Mesendoderm (in vitro differentiated cells): ENCODE results near the gene ZNFX1.

Source experiments
- DNase-seq: peaks from one replicate; pipeline ENCODE4 v3.0.0; 2013
- H2AK5ac ChIP-seq: 2 replicates; pipeline ENCODE4 v1.6.1; 2013; ENCODE audit warnings: low read length, inconsistent platforms
- H2BK120ac ChIP-seq: 2 replicates; pipeline ENCODE4 v1.6.1; 2013; ENCODE audit warnings: low read depth, mild to moderate bottlenecking, low read length, moderate library complexity, mixed read lengths
- H2BK15ac ChIP-seq: replicated peaks from 2 replicates; pipeline ENCODE4 v1.6.1; 2013; ENCODE audit warnings: low read depth, mild to moderate bottlenecking, moderate library complexity
- H2BK5ac ChIP-seq: 2 replicates; pipeline ENCODE4 v1.6.1; 2013; ENCODE audit warnings: low read length, inconsistent platforms
- H3K18ac ChIP-seq: 2 replicates; pipeline ENCODE4 v1.6.1; 2013; ENCODE audit warnings: mild to moderate bottlenecking, low read length, mixed read lengths
- H3K23ac ChIP-seq: one replicate; pipeline ENCODE4 v1.6.1; 2013; ENCODE audit warnings: low read length
- H3K27ac ChIP-seq: 2 replicates; pipeline ENCODE4 v1.5.1; 2013; ENCODE audit warnings: low read depth, mild to moderate bottlenecking, inconsistent platforms, low read length, moderate library complexity
- H3K27me3 ChIP-seq: 2 replicates; pipeline ENCODE4 v1.6.1; 2013; ENCODE audit warnings: low read length, control low read depth, mild to moderate bottlenecking, inconsistent platforms; ENCODE audit not compliant: insufficient read depth, poor library complexity
- H3K36me3 ChIP-seq: 2 replicates; pipeline ENCODE4 v1.6.1; 2013; ENCODE audit warnings: low read length, inconsistent platforms; ENCODE audit not compliant: control insufficient read depth, insufficient read depth
- H3K4ac ChIP-seq: one replicate; pipeline ENCODE4 v1.6.1; 2013; ENCODE audit warnings: low read depth, mild to moderate bottlenecking, low read length, moderate library complexity
- H3K4me1 ChIP-seq: 2 replicates; pipeline ENCODE4 v1.6.1; 2013; ENCODE audit warnings: low read depth, low read length, inconsistent platforms; ENCODE audit not compliant: control insufficient read depth
- H3K4me2 ChIP-seq: 2 replicates; pipeline ENCODE4 v1.6.1; 2013; ENCODE audit warnings: low read length
- H3K4me3 ChIP-seq: 2 replicates; pipeline ENCODE4 v1.5.1; 2013; ENCODE audit warnings: mild to moderate bottlenecking, low read length
- H3K56ac ChIP-seq: one replicate; pipeline ENCODE4 v1.6.1; 2013; ENCODE audit warnings: low read length
- H3K79me1 ChIP-seq: 2 replicates; pipeline ENCODE4 v1.6.1; 2013; ENCODE audit warnings: low read length, inconsistent platforms
- H3K79me2 ChIP-seq: 2 replicates; pipeline ENCODE4 v1.6.1; 2013; ENCODE audit warnings: mild to moderate bottlenecking, low read length; ENCODE audit not compliant: control insufficient read depth, insufficient read depth
- H3K9ac ChIP-seq: 2 replicates; pipeline ENCODE4 v1.6.1; 2013; ENCODE audit warnings: low read length, inconsistent platforms
- H4K5ac ChIP-seq: one replicate; pipeline ENCODE4 v1.6.1; 2013; ENCODE audit warnings: low read length
- H4K8ac ChIP-seq: one replicate; pipeline ENCODE4 v1.6.1; 2013; ENCODE audit warnings: low read depth, mild to moderate bottlenecking, control low read depth, low read length, moderate library complexity
- WGBS: extraction: QIAGEN DNeasy Blood & Tissue Kit; methylation state at CpG from one replicate; pipeline ENCODE4 v1.1.7; 2013; ENCODE audit warnings: low lambda C conversion rate, missing lambda C conversion rate; ENCODE audit not compliant: insufficient coverage; ENCODE audit errors: extremely low coverage; 5-methylcytosine and 5-hydroxymethylcytosine counted together

ZNFX1 gene

DNA sequence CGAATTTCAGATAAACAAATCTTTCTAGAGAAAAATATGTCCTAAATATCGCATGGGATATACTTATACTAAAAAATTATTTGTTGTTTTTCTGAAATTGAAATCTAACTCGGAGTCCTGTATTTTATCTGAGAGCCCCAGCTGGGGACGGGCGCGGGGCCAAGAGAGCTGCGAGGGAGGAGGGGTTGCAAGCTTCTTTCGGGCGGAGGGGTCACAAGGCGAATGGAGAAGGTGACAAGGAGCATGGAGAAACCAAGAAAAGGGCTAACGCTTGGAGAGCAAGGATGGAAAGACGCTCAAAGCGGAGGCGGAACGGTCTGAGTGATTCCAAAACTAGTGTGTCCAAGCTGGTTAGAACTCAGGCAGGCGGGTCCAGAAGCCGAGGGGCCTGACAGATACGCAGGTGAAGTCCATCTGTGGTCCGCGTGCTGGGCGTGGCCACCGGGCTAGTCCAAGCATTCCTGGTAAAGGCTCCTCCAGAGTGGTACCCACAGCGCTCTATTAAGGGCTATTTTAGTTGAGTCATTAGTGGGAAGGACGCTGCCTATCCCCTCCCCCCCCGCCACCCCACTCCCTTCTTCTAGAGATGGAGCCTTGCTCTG is 41.5 kb upstream of the ZNFX1 start:
- Histone ChIP-seq H2AK5ac (no peak overlapping the region), H3K56ac (no peak overlapping the region), H3K23ac (no peak overlapping the region), H3K18ac (no peak overlapping the region), H3K9ac (no peak overlapping the region), H3K4ac (no peak overlapping the region), H2BK15ac (no peak overlapping the region), H4K8ac (no peak overlapping the region), H3K4me2 (no peak overlapping the region), H3K27ac (no peak overlapping the region), H3K79me2 (no peaks in the 10 kb centered on the region), H3K4me1 (peaks cover 2% of the 10 kb centered on the region), H2BK5ac (no peak overlapping the region), H3K4me3 (no peak overlapping the region), H3K27me3 (peaks cover 13% of the 10 kb centered on the region), H3K36me3 (no peaks in the 10 kb centered on the region), H3K79me1 (no peaks in the 10 kb centered on the region), H2BK120ac (no peak overlapping the region), H4K5ac (no peak overlapping the region)
- DNase-seq: no peak
- no CpG with 5 or more reads among the region's 25 CpGs for WGBS

DNA sequence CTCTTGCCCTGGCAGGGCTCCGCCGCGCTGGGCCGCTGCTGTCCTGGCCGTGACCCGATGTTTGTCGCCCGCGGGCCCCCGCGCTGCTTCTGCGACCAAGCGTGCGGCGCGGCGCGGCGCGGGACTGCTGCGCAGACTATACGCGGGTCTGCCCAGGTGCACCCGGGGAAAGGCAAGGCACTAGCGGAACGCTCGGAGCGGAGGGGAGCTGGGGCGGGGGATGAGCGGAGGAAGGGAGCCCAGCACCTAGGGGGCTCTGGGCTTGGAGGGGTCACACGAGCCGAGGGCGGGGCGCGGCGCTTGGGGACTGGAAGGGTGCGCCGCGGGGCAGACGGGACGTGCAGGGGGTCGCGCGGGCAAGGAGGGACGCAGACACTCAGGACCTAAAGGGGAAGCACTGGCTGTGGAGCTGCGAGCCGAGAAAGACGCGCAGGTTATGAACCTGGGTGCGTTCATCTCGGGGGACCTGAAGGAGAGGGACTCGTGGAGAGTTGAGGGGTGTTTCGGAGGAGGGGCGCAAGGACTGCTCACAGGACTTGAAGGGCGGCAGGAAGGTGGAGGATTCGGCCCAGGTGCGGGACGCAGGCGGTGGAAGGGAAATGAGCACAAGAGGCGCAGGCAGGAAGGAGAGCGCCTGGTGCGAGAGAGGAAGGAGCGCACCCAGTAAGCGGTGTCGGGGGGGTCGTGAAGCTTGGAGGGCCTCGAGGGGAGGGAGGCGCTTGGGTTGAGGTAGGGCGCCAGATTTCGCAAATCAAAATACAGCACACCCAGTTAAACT is 40.8 kb upstream of the ZNFX1 start:
- Histone ChIP-seq H4K5ac (no peak overlapping the region), H3K27ac (no peak overlapping the region), H3K79me1 (no peaks in the 10 kb centered on the region), H2BK5ac (no peak overlapping the region), H3K18ac (no peak overlapping the region), H3K23ac (peak overlapping the region; percentile 94), H4K8ac (no peak overlapping the region), H2AK5ac (no peak overlapping the region), H2BK15ac (no peak overlapping the region), H3K36me3 (no peaks in the 10 kb centered on the region), H2BK120ac (no peak overlapping the region), H3K4me2 (peak overlapping the region; percentile 94), H3K4me1 (peaks cover 2% of the 10 kb centered on the region), H3K56ac (peak overlapping the region; percentile 83), H3K79me2 (no peaks in the 10 kb centered on the region), H3K4ac (no peak overlapping the region), H3K4me3 (peak overlapping the region; percentile 42), H3K27me3 (peaks cover 13% of the 10 kb centered on the region), H3K9ac (peak overlapping the region; percentile 64)
- WGBS: no CpG with 5 or more reads among the region's 70 CpGs
- DNase-seq: peak; percentile 21

DNA sequence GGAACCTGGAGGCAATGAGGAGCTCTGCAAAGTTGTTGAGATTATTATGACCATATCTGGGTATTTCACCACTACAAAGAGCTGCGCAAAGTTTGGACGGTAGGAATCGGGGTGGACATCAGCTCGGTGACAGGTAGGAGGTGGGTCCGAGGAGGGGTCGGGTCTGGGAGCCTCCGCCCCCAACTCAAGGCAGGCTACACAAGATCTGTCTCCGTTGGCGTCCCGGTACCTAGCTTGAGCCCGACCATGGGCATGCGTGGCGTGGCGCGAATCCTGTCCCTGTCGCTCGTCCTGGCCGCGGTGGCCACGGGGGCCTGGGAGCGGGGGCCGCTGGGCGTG is 40.2 kb upstream of the ZNFX1 start:
- H3K27me3 ChIP-seq: peaks cover 13% of the 10 kb centered on the region
- H3K56ac ChIP-seq: peak overlapping the region; percentile 83
- no peaks in the 10 kb centered on the region for H3K36me3 ChIP-seq
- H3K4me3 ChIP-seq: no peak overlapping the region
- H2BK15ac ChIP-seq: no peak overlapping the region
- no peaks in the 10 kb centered on the region for H3K79me1 ChIP-seq
- no peak overlapping the region for H4K5ac ChIP-seq
- peaks cover 2% of the 10 kb centered on the region for H3K4me1 ChIP-seq
- H3K4ac ChIP-seq: no peak overlapping the region
- DNase-seq: no peak
- no peak overlapping the region for H4K8ac ChIP-seq
- no peak overlapping the region for H2BK5ac ChIP-seq
- H3K27ac ChIP-seq: no peak overlapping the region
- H2BK120ac ChIP-seq: no peak overlapping the region
- no CpG with 5 or more reads among the region's 23 CpGs for WGBS
- peak overlapping the region; percentile 64 for H3K9ac ChIP-seq
- peak overlapping the region; percentile 10 for H3K23ac ChIP-seq
- peak overlapping the region; percentile 94 for H3K4me2 ChIP-seq
- H3K18ac ChIP-seq: no peak overlapping the region
- no peaks in the 10 kb centered on the region for H3K79me2 ChIP-seq
- H2AK5ac ChIP-seq: no peak overlapping the region

DNA sequence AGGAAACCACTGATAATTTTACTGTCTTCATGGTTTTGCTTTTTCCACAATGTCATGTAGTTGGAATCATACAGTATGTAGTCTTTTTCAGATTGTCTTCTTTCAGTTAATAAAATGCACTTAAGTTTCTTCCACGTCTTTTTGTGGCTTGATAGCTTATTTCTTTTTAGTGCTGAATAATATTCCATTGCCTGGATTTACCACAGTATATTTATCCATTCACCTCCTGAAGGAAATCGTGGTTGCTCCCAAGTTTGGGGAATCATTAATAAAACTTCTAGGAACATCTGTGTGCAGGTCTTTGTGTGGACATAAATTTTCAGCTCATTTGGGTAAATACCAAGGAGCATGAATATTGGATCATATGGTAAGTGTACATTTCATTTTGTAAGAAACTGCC is 38.8 kb upstream of the ZNFX1 start:
- Histone ChIP-seq H3K27me3 (peaks cover 13% of the 10 kb centered on the region), H3K79me1 (no peaks in the 10 kb centered on the region), H4K5ac (no peak overlapping the region), H3K36me3 (no peaks in the 10 kb centered on the region), H2AK5ac (no peak overlapping the region), H3K4ac (no peak overlapping the region), H3K27ac (no peak overlapping the region), H3K18ac (no peak overlapping the region), H3K79me2 (no peaks in the 10 kb centered on the region), H4K8ac (no peak overlapping the region), H2BK120ac (no peak overlapping the region), H3K4me2 (no peak overlapping the region), H3K4me1 (peaks cover 2% of the 10 kb centered on the region), H2BK15ac (no peak overlapping the region), H3K56ac (no peak overlapping the region), H3K9ac (no peak overlapping the region), H3K4me3 (no peak overlapping the region), H3K23ac (no peak overlapping the region), H2BK5ac (no peak overlapping the region)
- WGBS: no CpG with 5 or more reads among the region's 2 CpGs
- DNase-seq: no peak

DNA sequence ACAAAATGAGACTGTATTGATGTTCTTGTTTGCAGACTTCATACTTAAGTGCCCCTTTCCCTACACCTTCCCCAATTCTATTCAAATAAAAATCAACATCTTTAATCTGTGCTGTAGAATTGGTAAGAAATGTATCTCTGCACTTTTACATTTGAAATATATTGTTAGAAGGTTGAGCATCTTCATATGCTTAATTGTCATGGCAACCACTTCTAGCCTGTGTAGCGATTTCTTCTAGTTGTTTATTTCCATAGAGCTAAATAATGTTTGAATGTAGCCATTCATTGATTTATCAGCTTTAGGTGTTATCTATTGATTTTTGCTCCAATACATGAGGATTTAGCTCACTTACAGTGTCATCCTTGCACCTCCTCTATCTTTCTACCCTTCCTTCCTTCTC is 37.7 kb upstream of the ZNFX1 start:
- Histone ChIP-seq H2AK5ac (no peak overlapping the region), H3K23ac (no peak overlapping the region), H4K8ac (no peak overlapping the region), H2BK120ac (no peak overlapping the region), H3K4ac (no peak overlapping the region), H3K36me3 (no peaks in the 10 kb centered on the region), H3K79me2 (no peaks in the 10 kb centered on the region), H3K9ac (no peak overlapping the region), H2BK15ac (no peak overlapping the region), H2BK5ac (no peak overlapping the region), H3K27ac (no peak overlapping the region), H3K4me3 (no peak overlapping the region), H3K79me1 (no peaks in the 10 kb centered on the region), H3K27me3 (peaks cover 13% of the 10 kb centered on the region), H4K5ac (no peak overlapping the region), H3K4me1 (peaks cover 2% of the 10 kb centered on the region), H3K56ac (no peak overlapping the region), H3K18ac (no peak overlapping the region), H3K4me2 (no peak overlapping the region)
- DNase-seq: no peak
- no CpG with 5 or more reads among the region's 1 CpG for WGBS
